Left cardiac atrium (tissue), 4 donors: ENCODE measurements around the gene BAIAP2. TPM values are rescaled to one million over a fixed set of nuclear protein-coding genes. Genes with fewer than 3 reads are reported as not detected.

Source experiments
- ATAC-seq, 2 donors: fragments of 200-7000 bp; cut with Tn5 transposase; one replicate each; pipeline ENCODE4 v1.9.1; 2020; ENCODE audit warnings: mild to moderate bottlenecking in 2 of 2, moderate library complexity in 2 of 2
- DNase-seq: peaks from one replicate; pipeline ENCODE4 v3.0.0-alpha.2; 2020
- intact Hi-C, 2 donors: fragments of 100-400 bp; cut with DNase I; formaldehyde crosslinking; loops; one replicate each; pipeline versions ENCODE4 v1.14.1 to v1.15.1; 2022 to 2023
- total RNA-seq, 2 donors: library from RNA; stranded (reverse); fragmentation: NEBNext Ultra II Directional; extraction: Animal tissue kit (Norgen Biotek cat#: 25700); gene quantifications; one replicate each; pipeline ENCODE4 v1.2.1, GENCODE V29; 2021
- donor health status: DM: no; HTN: yes; CAD: no.
- donor health status: DM: no; HTN: yes; CAD: no; lungs with severe emphysema.
- donor health status: DM: yes; HTN: yes; CAD: no.
- donor health status: Dilated cardiomyopathy.

BAIAP2 gene
- total RNA-seq, 2 donors from 2014 or later: 32.8 to 38.0 TPM

DNA sequence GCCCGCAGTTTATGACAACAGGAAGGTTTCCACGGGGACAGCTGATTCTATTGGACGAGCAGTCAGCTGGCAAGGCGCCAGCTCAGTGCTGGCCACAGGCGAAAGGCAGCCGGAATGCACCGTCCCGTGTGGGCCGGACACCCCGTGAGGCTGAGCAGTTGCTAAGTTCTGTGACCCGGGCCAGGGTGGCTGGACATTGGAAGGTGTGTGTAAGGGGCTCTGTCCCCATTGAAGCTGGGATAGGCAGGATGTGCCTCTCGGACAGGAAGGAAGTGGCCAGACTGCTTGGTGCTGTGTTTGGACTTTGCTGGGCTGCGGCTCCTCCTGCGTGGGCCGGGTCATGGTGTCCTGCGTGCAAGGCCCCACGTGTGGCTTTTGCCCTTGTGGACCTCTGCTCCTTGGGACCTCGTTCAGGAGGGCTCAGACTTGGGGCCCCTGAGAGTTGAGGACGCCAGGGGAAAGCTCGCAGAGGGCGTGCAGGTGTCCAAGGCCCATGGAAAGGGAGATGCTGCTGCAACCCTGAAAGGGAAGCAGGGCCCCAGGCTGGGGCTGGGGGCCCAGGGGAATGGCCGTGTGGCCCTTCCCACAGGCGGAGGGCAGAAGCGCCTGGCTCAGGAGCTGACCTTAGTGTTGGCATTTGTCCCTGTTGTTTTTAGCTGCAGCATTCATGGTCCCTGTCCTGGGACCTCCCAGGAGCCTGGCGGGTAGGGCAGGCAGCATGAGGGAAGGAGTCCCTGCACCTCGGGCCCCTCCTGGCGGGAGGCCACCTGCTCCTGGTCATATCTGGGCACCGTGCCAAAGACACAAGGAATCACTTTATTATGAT is 10.0 kb downstream of the BAIAP2 start:
- DNase-seq: peak; percentile 94
- peak; percentile 53 to 77 for ATAC-seq
- intact Hi-C loops: no loop called here

DNA sequence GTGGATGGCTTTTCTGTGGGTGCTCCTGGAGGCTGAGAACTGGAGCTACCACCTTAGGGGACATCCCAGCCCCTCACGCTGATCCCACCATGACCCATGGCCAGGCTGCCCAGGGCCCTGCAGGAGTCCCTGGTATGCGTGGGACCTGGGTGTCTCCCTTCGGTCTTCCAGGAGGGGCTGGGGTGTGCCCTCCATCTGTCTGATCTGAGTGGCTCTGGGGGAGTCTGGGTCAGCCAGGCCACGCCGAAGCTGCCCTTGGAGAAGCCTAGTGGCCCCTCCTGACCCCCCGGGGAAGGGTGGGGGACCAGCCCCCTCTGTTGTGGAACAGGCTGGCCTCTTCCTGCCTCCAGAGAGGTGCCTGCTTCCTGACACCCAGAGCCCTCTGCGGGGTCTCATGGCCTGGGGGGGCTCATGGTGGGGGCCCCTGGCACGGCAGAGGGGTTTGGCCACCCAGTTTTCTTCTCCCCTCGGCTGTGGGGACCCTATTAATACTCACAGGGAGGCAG is 10.7 kb downstream of the BAIAP2 start:
- intact Hi-C loops: no loop called here
- no peak for DNase-seq

DNA sequence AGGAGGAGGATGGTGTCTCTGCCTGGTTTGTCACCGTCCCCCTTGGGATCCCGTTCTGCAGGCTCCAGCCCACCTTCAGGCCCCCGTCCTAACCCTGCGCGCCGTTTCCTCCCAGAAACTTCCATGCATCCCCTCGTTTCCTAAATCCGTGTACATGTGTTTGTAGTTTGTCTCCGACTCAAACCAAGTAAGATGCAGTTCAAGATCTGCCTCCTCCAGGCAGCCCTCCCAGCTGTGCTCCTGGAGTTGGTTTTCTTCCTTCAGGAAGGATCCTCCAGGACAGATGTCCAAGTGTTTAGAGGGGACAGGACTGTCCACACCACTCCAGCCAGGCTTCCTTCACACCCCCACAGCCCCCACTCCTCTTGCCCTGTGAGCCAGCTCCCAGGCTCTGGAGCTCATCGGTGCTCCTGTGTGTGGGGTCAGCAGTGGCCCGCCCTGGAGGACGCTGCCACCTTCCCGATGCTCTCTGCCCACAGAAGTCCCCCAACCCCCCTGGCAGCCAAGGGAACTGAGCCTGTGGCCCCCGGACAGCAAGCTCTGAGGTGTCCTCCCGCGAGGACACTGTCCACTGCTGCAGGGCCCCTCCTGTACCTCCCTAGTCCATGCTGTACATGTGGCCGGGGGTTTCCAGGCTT is 11.3 kb downstream of the BAIAP2 start:
- intact Hi-C loops: no loop called here
- DNase-seq (no peak), ATAC-seq (no peak)

More for the DNA sequence above, 10.7 kb downstream of the BAIAP2 start:
- no peak for ATAC-seq

DNA sequence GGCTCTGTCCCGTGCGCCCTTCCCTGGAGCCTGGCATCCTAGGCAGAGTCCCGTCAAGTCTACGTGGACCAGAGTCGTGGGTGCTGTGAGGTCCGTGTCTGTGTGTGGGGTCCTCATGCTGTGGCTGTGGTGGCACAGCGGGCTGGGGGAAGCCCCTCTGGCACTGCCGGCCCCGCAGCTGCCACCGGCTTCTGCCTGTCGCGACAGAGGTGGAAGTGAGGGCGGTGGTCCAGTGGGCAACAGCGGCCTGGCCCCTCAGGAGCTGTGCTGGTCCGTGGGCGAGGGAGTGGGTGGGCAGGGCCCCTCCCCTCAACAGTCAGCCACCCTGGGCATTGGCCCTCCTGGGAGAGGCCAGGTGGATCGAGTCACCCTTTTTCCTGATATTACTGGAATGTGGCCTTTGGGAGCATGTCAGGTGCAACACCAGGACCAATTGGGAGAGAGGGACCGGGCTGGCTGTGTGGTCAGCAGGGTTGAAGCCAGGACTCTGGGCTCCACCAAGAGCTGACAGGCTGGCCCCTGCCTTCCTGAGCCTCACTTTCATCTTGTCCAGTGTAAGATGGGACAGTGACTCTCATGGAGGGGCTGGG is 11.9 kb downstream of the BAIAP2 start:
- DNase-seq (no peak), ATAC-seq (no peak)
- intact Hi-C loops: no loop called here

DNA sequence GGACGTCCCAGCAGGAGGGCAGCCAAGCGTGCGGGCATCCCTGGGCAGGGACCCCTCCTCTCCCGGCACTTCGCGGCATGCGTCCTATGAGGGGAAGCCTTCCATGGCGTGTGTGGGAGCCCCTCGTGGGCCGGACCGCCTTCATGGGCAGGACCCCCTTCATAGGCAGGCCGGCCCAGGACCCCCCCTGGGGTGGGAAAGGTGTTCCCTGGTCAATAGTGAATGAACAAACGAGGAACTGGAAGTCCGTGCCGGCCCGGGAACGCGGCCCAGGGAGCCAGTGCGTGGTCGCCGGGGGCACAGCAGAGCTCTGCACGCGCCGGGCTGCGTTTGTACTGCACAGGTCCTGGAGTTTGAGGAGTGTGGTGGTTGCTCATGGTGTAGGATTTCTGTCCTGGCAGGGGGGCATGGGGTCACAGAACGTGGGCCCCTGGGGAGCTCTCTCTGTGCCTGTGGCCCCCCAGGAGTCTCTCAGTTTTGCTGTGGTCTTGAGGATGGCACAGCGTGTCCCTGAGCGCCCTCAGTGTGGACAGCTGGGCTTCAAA is 13.9 kb downstream of the BAIAP2 start:
- ATAC-seq (no peak), DNase-seq (no peak)
- intact Hi-C loops: no loop called here

DNA sequence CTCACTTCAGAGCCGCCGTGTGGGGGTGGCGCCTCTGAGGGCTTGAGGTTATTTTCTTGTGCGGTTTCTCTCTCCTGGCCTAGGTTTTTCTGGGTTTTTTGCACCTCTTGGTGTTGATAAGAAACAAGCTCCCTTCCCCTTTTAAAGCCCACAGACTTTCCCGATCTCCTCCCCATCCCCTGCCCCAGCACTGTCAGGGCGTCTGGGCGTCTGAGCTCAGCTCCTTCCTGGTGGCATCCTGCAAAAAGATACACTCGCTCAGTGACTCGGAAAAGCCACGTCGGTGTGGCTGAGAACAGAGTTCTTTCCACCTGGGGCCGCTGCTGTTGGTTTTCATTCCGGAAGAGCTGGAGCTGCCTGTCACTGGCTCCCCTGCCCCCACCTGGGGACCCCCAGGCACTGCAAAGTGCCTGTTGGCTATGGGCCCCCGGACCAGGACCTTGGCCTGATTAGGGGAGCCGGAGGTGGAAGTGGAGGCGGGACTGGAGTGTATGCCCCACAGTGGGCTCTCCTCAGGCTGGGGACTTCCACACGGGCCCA is 14.5 kb downstream of the BAIAP2 start:
- no peak for DNase-seq
- ATAC-seq: no peak
- intact Hi-C loops: no loop called here

DNA sequence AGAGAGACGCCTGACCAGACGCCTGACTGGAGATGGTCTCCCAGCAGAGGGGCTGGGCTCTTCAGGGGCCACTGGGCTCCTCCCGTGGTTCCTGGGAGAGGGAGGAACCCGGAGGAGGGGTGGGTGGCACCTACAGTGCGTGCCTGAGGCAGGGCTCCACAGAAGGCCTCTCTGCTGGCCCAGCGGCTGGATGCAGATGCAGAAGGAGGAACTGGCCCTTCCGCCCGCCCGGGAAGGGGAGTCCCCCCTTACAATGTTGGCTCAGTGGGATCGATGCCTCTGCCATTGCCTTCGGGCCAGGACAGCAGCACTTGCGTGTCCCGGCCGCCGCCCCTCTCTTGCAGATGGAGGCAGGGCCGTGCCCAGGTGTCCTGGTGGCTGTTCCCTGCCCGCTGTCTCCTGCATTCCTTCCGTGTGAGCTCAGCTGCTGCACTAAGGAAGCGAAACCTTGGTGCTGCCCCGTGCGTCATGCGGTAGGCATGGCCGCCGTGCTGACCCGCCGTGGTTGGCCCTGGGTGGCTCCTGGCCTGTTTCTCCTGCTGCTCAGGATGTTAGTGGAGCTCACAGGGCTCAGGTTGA is 15.1 kb downstream of the BAIAP2 start:
- ATAC-seq (peak; percentile 45 to 78), DNase-seq (no peak)
- intact Hi-C loops: no loop called here

DNA sequence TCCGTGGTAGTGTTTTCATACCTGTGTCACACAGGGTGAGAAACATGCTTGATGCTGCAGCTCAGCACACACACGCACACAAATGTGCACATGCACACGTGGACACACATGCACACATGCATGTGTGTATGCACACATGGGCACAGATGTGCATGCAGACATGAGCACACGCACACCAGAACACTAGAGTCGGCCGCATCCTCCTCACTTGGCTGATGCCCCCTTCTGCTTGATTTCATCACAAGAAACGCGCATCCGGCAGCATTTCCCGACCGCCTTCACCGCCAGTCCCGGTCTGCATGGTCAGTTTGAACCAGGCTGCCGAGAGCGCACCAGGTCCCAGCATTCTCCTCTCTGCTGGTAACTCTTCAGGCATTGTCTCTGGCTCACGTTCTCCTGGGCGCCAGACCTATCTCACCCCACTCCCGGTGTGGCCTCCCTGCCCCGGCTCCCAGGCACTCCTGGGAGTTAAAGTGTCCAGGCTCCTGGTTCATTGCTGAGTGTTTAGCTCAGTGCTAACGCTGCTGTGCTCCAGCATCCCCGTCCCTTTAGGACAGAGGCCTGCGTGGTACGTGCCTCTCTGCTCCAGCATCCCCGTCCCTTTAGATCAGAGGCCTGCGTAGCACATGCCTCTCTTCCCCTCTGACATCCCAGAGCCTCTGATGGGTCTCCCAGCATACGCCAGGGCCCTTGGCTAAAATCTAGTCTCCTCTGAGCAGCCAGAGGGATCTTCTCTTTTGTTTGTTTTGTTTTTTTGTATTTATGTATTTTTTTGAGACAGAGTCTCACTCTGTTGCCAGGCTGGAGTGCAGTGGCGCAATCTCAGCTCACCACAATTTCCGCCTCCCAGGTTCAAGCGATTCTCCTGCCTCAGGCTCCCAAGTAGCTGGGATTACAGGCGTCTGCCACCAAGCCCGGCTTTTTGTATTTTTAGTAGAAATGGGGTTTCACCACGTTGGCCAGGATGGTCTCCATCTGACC is 16.0 kb downstream of the BAIAP2 start:
- DNase-seq (no peak), ATAC-seq (no peak)
- intact Hi-C loops: no loop called here

DNA sequence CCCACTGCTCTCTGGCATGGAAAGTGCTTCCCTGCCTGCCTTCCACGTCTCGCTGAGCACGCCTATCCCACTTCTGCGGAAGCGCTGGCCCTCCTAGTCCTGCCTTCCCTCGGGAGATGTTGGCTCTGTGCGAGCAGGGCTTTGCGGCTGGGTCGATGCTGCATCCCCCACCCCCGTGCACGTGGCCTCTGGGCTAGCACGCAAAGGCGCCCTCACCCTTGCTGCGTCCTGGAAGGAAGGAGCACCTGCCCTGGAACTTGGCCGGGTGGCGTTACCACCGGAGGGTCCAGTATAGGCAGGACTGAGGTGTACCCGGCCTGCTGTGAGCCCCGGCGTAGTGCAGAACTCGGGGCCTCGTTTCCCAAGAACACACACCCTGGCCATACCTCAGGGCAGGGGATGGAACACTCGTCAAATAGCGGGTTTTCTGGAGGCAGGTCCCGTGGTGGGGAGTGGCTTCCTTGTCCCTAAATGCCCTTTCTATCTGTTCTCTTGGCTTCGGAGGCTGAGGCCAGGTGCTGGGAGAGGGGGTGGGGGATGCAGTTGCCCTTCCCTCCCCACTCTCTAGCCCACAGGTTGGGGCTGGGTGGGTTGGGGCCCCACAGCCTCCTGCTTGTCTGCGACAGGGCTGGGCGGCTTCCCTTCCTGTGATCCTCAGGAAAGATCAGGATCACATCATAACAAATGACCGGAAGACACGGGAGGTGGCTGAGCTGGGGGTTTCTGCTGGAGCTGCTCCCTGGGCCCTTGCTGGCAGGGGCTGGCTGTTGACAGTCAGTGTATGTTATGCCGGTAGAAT is 17.4 kb downstream of the BAIAP2 start:
- peak; percentile 69 for DNase-seq
- intact Hi-C loops: no loop called here
- peak in 1 of 2 donors; percentile 3 for ATAC-seq

DNA sequence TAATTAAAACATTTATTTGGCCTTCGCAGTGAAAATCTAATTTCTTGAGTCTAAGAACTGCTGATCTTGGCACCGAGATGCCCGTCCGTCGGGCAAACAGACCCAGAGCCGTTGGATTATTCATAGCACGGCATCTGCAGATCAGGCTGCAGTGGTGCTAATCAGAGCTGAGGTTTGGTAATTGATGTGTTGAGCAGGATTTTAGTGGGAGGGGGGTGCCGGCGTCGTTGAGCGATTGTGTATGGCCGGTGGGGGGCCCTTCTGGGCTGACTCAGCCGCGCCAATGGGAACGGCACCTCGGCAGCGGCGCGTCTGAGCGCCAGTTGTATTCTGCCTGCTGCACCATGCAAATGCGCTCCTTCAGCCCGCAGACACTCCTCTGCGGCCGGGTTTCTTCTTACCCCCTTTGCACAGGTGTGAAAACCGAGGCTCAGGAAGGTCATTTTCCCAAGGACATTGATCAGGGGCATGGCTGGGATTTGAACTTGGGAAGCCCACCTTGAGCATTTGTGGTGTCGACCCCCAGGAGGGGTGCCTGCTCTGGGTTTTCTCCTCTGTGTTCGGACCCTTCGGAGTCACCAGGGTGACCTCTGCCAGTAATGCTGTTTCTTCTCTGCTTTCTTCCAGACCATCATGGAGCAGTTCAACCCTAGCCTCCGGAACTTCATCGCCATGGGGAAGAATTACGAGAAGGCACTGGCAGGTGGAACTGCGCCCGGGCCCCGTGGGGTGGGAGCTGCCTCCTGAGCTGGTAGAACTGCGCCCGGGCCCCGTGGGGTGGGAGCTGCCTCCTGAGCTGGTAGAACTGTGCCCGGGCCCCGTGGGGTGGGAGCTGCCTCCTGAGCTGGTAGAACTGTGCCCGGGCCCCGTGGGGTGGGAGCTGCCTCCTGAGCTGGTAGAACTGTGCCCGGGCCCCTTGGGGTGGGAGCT is 18.4 kb downstream of the BAIAP2 start:
- no peak for DNase-seq
- intact Hi-C loops: no loop called here
- no peak for ATAC-seq

DNA sequence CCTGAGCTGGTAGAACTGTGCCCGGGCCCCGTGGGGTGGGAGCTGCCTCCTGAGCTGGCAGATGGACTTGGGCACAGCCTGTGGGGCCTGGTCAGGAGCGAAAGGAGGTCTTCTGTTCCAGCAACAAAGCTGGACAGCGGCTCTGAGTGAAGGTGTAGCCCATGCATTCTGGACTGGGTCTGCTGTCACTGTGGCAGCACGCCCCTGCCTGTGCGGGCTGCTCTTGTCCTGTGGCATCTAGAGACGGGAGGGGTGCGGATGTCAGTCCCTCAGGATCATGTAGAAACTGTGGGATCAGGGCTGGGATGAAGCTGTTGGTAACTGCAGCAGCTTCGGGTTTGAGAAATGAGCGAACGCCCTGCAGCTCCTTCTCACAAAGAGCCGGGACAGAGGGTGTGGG is 19.4 kb downstream of the BAIAP2 start:
- ATAC-seq (no peak), DNase-seq (no peak)
- intact Hi-C loops: no loop called here

DNA sequence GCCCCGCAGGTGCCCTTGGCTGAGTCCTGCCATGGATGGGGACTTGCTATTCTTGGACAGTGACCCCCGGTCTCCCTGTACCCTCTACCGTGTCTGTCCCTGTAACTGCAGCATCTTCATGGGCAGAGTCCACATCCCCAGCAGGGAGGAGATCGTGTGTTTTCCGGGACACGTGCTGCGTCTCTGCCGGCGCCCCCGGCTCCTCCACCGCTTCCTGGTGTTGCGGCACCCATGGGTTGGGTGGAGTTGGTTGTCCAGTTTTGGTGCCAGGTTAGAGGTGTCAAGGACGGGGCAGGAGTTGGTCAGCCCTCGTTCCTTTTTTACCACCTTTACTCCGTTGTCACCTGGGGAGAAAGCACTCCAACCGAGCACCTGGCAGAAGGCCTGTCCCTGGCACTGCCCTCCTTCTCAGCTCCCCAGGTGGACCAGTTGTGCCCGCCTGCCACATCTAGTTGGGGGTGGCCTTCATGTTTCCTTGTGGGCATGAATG is 20.0 kb downstream of the BAIAP2 start:
- intact Hi-C loops: no loop called here
- no peak for ATAC-seq

DNA sequence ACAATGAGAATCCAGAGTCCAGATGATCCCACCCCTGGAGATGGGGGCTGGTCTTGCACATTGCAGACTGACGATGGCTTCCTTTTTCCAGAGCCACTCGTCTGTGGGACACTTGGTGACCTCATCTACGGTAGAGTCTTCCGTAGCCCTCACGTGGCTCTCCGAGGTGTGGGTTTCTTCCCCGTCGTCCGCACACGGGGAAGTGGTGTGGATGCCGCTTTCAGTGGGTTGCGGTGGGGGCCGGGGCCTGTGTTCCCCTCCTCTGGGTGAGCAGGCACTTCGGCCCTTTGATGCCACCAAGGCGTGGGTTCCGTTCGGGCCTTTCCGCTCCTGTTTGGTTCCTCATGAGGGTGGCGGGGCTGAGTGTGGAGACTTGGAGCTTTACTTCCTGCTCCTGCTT is 21.4 kb downstream of the BAIAP2 start:
- DNase-seq (no peak), ATAC-seq (no peak)
- intact Hi-C loops: no loop called here

More for the DNA sequence above, 20.0 kb downstream of the BAIAP2 start:
- DNase-seq: no peak

DNA sequence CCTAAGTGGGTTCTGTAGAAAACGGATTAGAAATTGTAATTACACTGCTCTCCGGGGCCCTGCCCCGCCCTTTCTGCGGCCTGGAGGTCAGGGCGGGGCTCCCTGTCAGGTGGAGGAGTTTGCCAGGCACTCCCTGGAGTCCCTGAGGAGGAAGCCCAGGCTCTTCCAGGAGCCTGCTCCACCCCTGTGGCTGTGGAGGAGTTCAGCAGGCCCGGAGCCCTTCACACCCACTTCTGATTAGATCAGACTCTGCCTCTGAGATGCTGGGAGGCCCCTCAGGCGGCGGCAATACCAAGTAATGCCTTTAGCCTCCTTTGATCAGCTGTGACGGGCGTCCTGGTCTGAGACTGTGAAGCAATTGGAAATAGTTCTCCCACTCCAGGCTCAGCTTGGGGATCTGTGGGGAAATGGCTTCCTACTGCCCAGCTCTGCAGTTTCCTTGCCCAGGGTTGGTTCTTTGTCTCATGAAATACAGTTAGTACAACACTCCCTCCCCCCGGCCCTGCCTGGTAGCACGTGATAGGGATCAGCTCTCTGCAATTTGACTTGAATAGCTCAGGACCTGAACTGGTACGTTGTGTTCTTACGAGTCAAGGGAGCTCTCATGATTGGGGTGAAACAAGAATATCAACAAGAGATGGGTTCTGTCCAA is 22.3 kb downstream of the BAIAP2 start:
- peak; percentile 62 for DNase-seq
- intact Hi-C loops: no loop called here
- ATAC-seq: peak; percentile 79 to 81

DNA sequence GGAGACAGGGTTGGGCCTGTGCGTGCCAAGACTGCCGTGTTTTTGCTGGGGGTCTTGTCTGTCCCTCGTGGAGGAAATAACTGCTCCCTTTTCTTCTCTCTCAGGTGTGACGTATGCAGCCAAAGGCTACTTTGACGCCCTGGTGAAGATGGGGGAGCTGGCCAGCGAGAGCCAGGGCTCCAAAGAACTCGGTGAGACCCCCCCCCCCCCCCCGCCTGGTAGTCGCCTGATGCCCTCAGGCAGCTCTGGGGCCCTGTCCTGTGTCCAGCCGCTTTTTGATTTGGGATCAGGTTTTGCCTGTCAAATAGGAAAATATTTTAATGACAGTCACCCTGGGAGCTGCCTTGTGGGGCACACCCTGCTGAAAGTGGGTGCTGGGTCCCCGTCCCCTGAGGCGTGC is 22.8 kb downstream of the BAIAP2 start:
- intact Hi-C loops: no loop called here
- ATAC-seq: no peak
- DNase-seq: no peak
